HepG2 (cell line): Measurements from ENCODE around the gene UPK1A. TPM values are rescaled to one million over a fixed set of nuclear protein-coding genes. Genes with fewer than 3 reads are reported as not detected.

Experiments used
- AHDC1 ChIP-seq: sonication (generic); formaldehyde crosslinking; IDR thresholded peaks from 2 replicates; pipeline ENCODE4 v1.5.1; 2020; ENCODE audit warnings: mild to moderate bottlenecking, missing genetic modification reagents, borderline replicate concordance
- ERF ChIP-seq: IDR thresholded peaks from 2 replicates; pipeline ENCODE4 v1.6.1; 2018; ENCODE audit warnings: missing biosample characterization, missing genetic modification reagents
- HMGA1 ChIP-seq: sonication (generic); formaldehyde crosslinking; conservative IDR thresholded peaks from 2 replicates; pipeline ENCODE4 v1.4.0; 2020; ENCODE audit warnings: missing genetic modification reagents
- MXD4 ChIP-seq: IDR thresholded peaks from 2 replicates; pipeline ENCODE4 v1.6.1; 2016; ENCODE audit warnings: mild to moderate bottlenecking, missing biosample characterization, missing genetic modification reagents
- NFAT5 ChIP-seq: sonication (generic); formaldehyde crosslinking; IDR thresholded peaks from 2 replicates; pipeline ENCODE4 v1.4.0; 2020; ENCODE audit warnings: missing genetic modification reagents
- SMARCE1 ChIP-seq: fragments of 450-650 bp; IDR thresholded peaks from 2 replicates; pipeline ENCODE4 v1.6.1; 2017; ENCODE audit warnings: borderline replicate concordance
- YEATS4 ChIP-seq: sonication (generic); formaldehyde crosslinking; IDR thresholded peaks from 2 replicates; pipeline ENCODE4 v1.4.0; 2020; ENCODE audit warnings: missing genetic modification reagents, borderline replicate concordance
- ZBTB7A ChIP-seq: sonication (generic); formaldehyde crosslinking; IDR thresholded peaks from 2 replicates; pipeline ENCODE4 v1.8.0; 2022; ENCODE audit warnings: mild to moderate bottlenecking, missing genetic modification reagents
- ZNF263 ChIP-seq: sonication (generic); formaldehyde crosslinking; IDR thresholded peaks from 2 replicates; pipeline ENCODE4 v1.4.0; 2020; ENCODE audit warnings: missing genetic modification reagents
- ZSCAN12 ChIP-seq: sonication (generic); formaldehyde crosslinking; IDR thresholded peaks from 2 replicates; pipeline ENCODE4 v1.9.0; 2021; ENCODE audit warnings: mild to moderate bottlenecking, missing genetic modification reagents
- polyA plus RNA-seq, 8 experiments: library from polyadenylated mRNA; depleted of rRNA in 3 of 8; stranded (reverse) in 7 of 8; unstranded in 1 of 8; fragments of >200 nt; fragmentation: Illumina TruSeq in 4 of 8; extraction: Trizol in 4 of 8; gene quantifications; 2 replicates each; pipeline versions ENCODE4 v1.2.1 to v1.2.3, GENCODE V29; 2011 to 2016; ENCODE audit warnings: low read depth in 4 of 8, missing spikeins in 1 of 8, mixed read lengths in 1 of 8; ENCODE audit not compliant: insufficient read depth in 1 of 8
- total RNA-seq, 5 experiments: library from RNA; depleted of rRNA; stranded (reverse); fragments of >200 nt; fragmentation: Illumina TruSeq; extraction: Trizol; gene quantifications; 2 replicates each; pipeline ENCODE4 v1.2.3, GENCODE V29; 2016; ENCODE audit warnings: low read depth in 1 of 5
- TF ChIP-seq, protein P1 (sequence below): sonication (generic); formaldehyde crosslinking; IDR thresholded peaks from 2 replicates; pipeline ENCODE4 v1.4.0; 2020; ENCODE audit warnings: mild to moderate bottlenecking, missing genetic modification reagents, borderline replicate concordance
- TF ChIP-seq, protein P2 (sequence below): sonication (generic); formaldehyde crosslinking; IDR thresholded peaks from 2 replicates; pipeline ENCODE4 v1.8.1; 2022; ENCODE audit warnings: mild to moderate bottlenecking, missing genetic modification reagents

UPK1A gene
- total and polyA plus RNA-seq, 2 of the 13 experiments (the other 11 are each of a cell fraction or from before 2014, with no cell fraction given): 2.9 TPM; not detected in 1

DNA sequence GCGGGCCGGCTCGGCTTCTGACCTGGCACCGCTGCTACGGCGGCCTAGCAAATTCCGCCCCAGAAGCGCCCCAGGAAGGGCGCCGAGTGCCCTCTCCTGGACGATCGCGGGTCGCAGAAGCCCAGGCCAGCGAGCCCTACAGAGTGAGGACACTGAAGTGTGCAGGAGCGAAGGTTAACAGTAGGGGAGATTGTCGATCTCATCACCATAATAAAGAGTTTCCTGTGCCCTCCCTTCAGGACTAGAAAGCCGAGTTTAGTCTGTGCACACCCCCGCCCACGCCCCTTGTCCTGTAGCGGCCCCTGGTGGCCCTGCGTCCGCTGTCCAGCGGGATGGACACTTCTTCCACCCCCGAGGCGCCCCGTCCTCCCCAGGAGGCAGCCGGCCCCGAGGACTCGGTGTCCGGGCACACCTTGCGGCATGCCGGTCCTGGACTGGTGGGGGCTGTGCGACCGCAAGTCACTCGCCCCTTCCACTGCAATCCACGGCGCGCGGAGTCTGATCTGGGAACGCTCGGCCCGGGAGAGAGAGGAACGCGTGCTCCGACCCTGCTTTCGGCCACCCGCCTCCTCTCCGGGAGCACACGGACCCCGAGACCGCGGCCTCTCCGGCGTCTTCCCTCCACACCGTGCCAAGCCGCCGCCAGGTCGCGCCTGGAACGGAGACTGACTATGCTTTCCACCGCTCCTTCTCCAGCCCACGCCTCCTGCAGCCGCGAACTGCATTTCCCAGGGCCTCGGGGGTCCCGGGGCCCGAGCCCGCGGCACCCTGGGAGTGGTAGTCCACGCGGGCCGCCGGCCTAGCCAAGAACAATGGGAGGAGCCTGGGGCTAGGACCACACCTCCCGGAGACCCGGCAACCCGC lies 50.7 kb downstream of the UPK1A start (continued):
- TF ChIP-seq YEATS4 (CRISPR knock-in tag): peak; percentile 49
- peak; percentile 68; the same call in 1 of the 2 replicates for TF ChIP-seq ZBTB7A
- TF ChIP-seq SMARCE1: no peak
- TF ChIP-seq, protein P1, sequence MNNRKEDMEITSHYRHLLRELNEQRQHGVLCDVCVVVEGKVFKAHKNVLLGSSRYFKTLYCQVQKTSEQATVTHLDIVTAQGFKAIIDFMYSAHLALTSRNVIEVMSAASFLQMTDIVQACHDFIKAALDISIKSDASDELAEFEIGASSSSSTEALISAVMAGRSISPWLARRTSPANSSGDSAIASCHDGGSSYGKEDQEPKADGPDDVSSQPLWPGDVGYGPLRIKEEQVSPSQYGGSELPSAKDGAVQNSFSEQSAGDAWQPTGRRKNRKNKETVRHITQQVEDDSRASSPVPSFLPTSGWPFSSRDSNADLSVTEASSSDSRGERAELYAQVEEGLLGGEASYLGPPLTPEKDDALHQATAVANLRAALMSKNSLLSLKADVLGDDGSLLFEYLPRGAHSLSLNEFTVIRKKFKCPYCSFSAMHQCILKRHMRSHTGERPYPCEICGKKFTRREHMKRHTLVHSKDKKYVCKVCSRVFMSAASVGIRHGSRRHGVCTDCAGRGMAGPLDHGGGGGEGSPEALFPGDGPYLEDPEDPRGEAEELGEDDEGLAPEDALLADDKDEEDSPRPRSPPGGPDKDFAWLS (CRISPR knock-in tag): no peak
- TF ChIP-seq, protein P2, sequence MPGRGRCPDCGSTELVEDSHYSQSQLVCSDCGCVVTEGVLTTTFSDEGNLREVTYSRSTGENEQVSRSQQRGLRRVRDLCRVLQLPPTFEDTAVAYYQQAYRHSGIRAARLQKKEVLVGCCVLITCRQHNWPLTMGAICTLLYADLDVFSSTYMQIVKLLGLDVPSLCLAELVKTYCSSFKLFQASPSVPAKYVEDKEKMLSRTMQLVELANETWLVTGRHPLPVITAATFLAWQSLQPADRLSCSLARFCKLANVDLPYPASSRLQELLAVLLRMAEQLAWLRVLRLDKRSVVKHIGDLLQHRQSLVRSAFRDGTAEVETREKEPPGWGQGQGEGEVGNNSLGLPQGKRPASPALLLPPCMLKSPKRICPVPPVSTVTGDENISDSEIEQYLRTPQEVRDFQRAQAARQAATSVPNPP (CRISPR knock-in tag): peak; percentile 58; the same call in 1 of the 2 replicates
- 0 out of 2 replicates have a peak, but pooled peaks have one; percentile 63 for TF ChIP-seq MXD4 (CRISPR knock-in tag)
- peak; percentile 64 for TF ChIP-seq ERF (CRISPR knock-in tag)
- TF ChIP-seq AHDC1 (CRISPR knock-in tag): 0 out of 2 replicates have a peak, but pooled peaks have one; percentile 43
- TF ChIP-seq ZSCAN12 (CRISPR knock-in tag): peak; percentile 76; the same call in 1 of the 2 replicates
- TF ChIP-seq HMGA1: no peak
- no peak; the same call in 1 of the 2 replicates for TF ChIP-seq NFAT5 (CRISPR knock-in tag)
- peak; percentile 98 for TF ChIP-seq ZNF263 (CRISPR knock-in tag)
